ENCODE results near the gene VMP1. TPM values are rescaled to one million over a fixed set of nuclear protein-coding genes. Genes with fewer than 3 reads are reported as not detected.
"Not testable (repeated sequence)": the region's sequence is repeated elsewhere in the genome, so short reads cannot be mapped to it uniquely, and the experiment has no call there.

Gene VMP1
- total RNA-seq, 1 experiment from 2014 or later: 223 TPM

DNA sequence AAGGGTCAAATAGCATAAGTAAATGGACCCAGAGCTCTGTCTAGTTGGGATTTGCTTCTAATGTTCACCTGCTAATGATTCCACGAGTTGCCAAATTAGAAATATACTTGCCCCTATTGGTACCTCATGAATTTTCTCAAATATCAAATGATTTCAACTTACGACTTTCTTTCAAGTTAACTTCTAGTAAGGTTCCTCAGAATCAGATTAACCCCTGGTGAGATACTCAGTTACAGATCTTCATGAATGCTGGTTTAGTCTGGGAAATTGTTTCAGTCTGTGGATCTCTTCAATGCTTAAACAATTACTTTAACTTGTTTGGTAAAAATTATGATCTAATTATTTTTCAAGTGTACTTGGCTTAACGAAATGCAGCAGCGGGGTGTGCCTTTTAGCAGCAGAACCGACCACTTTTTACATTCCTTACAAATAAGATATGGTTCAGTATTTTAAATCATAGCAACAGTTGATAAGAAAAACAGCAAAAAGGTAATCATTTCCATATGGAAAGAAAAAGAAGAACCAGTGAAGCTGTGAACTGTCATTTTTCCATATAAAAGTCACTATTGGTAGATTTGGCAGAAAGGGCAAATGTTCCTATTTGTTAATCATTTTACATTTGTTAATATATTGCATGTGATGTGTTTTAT, 150.8 kb downstream of the VMP1 start:
- DNase-seq (ENCODE audit: low spot score): no peak

DNA sequence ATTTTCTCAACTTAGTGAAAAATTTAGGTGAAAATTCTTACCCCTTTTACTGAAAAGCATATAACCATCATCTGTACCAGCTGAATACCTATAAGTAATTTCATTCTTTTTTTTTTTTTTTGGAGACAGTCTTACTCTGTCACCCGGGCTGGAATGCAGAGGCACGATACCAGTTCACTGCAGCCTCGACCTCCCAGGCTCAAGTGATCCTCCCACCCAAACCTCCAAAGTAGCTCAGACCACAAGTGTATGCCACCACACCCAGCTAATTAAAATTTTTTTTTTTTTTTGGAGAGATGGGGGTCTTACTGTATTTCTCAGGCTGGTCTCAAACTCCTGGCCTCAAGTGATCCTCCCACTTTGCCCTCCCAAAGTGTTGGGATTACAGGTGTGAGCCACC, 151.5 kb downstream of the VMP1 start:
- no peak for DNase-seq (ENCODE audit: low spot score)

DNA sequence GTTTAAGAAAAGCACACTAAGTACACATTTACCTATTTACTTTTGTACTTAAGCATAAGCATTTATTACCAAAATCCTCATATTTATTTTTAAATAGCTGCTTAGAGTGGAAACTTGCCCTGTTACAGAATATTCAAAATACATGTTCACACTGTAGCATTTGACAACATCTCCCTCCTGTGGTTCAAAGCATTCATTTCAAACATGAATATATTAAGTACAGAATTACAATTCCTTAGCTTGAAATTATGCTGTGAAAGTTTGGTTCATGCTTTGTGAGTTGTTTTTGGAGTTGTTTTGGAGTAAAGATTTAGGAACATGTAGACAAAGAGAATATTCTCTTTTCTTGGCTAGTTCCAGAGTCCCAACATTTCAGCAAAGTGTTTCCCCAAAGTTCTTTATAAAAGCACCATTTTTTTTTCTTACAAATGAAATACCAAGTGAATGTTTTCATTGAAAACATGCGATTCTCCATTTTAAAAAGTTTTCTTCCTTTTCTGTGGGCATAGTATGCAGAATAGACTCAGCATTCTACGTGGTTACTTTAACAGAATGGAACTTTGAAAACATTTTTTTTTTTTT, 152.1 kb downstream of the VMP1 start:
- peak; percentile 72 for DNase-seq (ENCODE audit: low spot score)

DNA sequence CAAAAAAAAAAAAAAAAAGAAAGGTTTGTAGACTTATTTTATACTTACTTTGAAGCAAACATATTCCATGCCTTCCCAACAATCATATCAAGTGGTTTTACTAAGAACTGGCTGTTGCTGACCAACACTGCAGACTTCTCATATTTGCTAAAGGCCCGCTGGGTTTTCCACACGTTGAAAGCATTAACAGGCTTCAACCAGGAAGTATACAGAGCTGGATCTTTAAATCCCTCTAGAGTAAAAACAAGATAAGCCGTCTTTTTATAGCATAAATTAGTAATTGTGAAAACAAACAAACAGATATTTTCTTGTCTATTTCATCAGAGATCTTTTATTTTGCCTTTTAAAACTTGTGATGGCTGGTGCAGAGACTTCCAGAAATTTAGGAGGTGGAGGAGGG, 156.2 kb downstream of the VMP1 start:
- DNase-seq (ENCODE audit: low spot score): no peak

DNA sequence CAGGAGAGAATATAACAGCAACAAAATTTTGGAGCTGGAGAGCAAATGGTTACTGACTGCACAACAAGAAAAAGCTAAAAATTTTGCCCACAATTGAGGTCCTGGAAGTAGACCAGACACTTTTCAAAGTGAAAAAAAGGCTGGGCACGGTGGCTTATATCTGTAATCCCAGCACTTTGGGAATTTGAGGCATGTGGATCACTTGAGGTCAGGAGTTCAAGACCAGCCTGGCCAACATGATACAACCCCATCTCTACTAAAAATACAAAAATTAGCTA, 162.4 kb downstream of the VMP1 start:
- no peak for DNase-seq (ENCODE audit: low spot score)

DNA sequence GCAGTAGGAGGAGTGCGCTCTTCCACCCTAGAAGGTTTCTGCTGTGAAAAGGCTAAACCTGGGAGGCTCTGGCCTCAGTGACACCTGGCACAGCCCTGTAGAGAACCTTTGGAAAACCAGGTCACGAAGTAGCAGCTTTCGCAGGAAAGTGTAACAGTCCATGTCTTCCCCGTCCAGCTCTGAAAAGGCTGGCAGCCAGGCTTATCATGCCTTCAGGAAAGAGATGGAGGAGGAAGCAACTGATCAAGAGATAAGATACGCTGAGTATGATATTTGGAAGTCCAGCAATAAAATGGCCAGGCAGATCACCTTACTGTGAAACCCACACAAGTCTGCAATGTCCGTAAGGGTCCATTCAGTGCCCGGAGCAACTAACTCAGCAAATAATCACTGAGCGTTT, 163.0 kb downstream of the VMP1 start:
- DNase-seq (ENCODE audit: low spot score): no peak

DNA sequence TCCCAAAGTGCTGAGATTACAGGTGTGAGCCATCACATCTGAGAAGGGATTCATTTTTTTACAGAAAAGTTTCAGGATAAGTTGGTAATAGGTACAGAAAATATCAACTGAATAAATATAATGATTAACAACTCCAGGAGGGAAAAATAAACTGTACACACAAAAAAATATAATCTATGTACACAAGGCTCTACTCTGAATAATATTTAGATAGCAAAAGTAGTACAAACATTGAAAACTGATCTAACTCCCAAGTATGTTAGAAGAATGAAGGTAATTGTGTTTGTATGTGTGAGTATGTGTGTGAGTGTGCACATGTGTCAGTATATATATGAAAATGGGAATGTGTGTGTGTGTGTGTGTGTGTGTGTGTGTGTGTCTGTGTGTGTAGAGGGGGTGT, 164.9 kb downstream of the VMP1 start:
- no peak for DNase-seq (ENCODE audit: low spot score)

DNA sequence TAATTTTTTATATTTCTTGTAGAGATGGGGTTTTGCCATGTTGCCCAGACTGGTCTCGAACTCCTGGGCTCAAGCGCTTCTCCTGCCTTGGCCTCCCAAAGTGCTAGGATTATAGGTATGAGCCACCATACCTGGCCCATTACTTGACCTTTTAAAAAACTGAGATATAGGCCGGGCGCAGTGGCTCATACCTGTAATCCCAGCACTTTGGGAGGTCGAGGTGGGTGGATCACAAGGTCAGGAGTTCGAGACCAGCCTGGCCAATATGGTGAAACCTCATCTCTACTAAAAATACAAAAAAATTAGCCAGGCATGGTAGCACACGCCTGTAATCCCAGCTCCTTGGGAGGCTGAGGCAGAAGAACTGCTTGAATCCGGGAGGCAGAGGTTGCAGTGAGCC, 166.0 kb downstream of the VMP1 start:
- not testable (repeated sequence) for DNase-seq (ENCODE audit: low spot score)

DNA sequence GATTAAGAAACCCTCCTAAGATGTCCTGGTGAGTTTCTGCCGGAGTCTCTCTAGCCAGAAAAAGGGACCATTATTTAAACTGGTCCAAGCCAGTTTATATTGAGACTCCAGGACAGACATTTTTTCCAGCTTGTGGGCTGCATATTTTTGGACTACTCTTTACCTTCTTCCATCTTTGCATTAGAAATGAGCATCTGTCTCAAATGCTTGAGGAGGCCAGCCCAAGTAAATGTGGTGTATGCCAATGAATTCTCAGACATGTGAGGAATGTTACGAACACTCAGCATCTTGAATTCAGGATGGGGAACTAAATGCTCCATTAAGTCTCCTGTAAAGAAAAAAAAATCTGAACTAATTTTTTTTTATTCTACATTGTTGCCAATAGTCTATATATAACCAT, 166.9 kb downstream of the VMP1 start:
- no peak for DNase-seq (ENCODE audit: low spot score)

DNA sequence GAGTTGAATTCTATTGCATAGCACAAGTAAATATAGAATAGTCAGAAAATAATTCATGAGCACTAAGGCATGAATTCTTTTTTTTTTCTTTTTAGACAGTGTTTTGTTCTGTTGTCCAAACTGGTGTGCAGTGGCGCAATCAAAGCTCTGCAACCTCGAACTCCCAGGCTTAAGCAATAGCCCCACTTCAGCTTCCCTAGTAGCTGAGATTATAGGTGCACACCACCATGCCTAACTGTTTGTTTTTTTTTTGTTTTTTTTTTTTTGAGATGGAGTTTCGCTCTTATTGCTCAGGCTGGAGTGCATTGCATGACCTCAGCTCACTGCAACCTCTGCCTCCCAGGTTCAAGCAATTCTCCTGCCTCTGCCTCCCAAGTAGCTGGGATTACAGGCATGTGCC, 168.7 kb downstream of the VMP1 start:
- DNase-seq (ENCODE audit: low spot score): no peak

DNA sequence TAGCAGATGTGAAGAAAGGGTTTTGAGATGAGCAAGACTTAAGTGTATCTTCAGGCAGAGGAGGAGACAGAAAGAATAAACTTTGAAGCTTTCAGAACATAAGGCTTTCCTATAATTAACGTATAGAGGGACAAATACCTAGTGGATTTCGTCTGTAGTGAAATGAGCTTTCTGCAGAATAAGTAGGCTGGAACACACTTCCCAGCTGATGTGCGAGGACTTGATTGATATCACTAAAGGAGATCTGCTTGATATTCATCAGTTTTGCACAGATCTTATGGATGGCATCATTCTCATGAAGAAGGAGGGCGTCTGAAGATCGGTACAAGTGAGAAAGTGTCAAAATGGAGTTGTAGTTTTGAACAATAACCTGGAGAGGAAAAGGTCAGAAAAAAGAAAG, 170.5 kb downstream of the VMP1 start:
- no peak for DNase-seq (ENCODE audit: low spot score)

DNA sequence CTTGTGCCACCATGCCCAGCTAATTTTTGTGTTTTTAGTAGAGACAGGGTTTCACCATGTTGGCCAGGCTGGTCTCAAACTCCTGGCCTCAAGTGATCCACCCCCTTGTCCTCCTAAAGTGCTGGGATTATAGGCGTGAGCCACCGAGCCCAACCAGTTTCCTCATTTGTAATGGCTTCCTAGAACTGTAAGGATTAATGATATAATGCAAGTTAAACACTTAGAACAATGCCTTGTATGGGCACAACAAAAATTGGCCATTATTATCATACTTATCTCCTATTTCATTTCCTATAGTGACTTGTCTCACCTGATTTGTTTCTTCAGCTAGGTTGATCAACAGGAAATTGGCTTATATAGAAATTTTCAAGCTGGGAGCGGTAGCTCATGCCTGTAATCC, 171.2 kb downstream of the VMP1 start:
- DNase-seq (ENCODE audit: low spot score): no peak

DNA sequence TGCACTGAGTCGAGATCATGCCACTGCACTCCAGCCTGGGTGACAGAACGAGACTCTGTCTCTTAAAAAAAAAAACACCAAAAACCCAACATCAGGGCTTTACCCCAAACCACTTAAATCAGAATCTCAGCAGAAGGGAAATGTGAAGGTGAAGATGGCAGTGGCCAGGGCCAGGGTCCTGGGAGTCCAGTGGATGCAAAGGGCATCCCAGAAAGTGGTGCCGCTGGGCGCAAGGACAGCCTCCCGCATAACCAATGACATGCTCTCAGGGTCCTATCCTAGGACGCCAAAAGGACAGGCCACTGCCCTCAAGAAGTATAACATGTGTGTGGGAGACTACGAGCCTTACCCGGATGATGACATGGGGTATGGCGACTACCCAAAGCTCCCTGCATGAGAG, 177.4 kb downstream of the VMP1 start:
- no peak for DNase-seq (ENCODE audit: low spot score)

DNA sequence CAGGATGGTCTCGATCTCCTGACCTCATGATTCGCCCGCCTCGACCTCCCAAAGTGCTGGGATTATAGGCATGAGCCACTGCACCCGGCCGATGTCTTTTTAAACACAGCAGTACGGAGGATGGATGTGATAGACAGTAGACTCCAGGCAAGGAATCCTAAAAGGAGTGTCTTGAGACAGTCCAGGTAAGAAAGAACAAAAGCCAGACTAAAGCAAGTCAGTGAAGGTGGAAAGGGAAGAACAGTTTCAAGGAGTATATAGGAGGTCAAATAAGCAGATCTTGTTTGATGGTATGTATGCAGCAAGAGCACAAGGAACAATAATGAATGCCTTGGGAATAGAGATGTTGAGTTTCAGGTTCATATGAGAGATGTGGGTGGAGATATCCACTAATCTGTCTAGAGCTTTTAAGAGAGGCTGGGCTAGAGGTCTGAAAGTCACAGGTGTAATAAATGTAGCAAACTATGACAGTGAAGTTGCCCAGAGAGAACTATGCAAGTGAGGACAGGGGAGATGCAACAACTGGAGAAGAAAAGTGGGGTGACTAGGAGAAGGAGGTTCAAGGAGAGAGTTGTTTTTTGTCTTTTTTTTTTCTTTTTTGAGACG, 180.8 kb downstream of the VMP1 start:
- no peak for DNase-seq (ENCODE audit: low spot score)

DNA sequence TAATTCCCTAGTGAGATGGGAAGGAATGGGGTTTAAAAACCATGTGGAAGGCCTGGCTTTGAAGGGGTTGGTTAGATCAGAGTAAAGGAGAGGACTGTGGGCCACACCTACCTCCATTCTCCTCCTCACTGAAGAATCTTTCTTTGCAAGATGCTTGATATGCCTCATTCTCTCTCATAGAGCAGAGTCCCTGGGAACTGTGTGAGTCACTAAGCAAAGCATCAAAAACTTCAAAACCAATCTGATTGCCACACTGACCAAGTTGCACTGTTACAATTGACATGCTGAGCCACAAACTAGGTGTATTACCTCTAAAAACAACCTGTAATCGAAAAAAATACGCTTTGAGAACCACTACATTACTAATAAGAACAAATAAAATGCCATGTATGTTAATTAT, 183.3 kb downstream of the VMP1 start:
- DNase-seq (ENCODE audit: low spot score): no peak

Small RNAs within 50 kb of the gene (small RNA-seq; reads per million reads assigned to genes)
- gene AC040904.1 (not detected), gene RNU6-450P (not detected)

Other genes with a start within 250 kb of the VMP1 start
- 16.9 and 18.5 TPM in 2 replicates for gene DHX40, start 142.0 kb upstream of the VMP1 start, total RNA-seq (2014; rRNA removed; shearing (Covaris generic))
- gene CLTC, start 87.8 kb upstream of the VMP1 start, total RNA-seq (2014; rRNA removed; shearing (Covaris generic)): 78.9 and 92.0 TPM in 2 replicates
- gene PTRH2, start 224 bp upstream of the VMP1 start, total RNA-seq (2014; rRNA removed; shearing (Covaris generic)): 36.4 and 38.9 TPM in 2 replicates
- gene TUBD1, start 185.3 kb downstream of the VMP1 start, total RNA-seq (2014; rRNA removed; shearing (Covaris generic)): 3.3 and 3.5 TPM in 2 replicates
- 18.8 and 21.5 TPM in 2 replicates for gene RPS6KB1, start 185.5 kb downstream of the VMP1 start, total RNA-seq (2014; rRNA removed; shearing (Covaris generic))

Measured in HT-29 (cell line).